Stimulated activated CD8-positive, alpha-beta memory T cell treated with anti-CD3 and anti-CD28 coated beads, Interleukin-4, amount 100 ng/mL, for 1 hour (primary cell): ENCODE measurements around the gene MEMO1.
"Not testable (repeated sequence)": the region's sequence is repeated elsewhere in the genome, so short reads cannot be mapped to it uniquely, and the experiment has no call there.

Experiments
- DNase-seq, 2 donors: peaks; one replicate each; pipeline ENCODE4 v3.0.0-alpha.2; 2020; ENCODE audit warnings: low read depth in 2 of 2, low spot score in 1 of 2

MEMO1 gene

GRCh38 chr2:32010670-32011484 is at the start of gene MEMO1:
MEMO1 (minus strand) TSS chr2:32011008; CDS start chr2:32010247, 761 bp downstream.
- DNase-seq: peak; percentile 64 to 79

DNA sequence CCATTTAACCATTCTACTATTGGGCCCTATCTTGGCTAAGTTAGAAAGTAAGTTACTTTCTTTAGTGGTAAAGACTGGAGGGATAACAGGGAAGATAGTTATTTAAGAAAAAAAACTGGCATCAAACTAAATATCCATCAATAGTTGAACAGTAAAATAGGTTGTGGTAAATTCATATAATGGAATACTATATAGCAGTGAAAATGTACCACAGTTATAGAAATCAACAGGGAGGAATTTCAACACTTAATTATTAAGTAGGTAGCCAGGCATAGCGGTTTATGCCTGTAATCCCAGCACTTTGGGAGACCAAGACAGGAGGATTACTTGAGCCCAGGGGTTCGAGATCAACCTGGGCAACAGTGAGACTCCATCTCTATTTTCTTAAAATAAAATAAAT is 49.5 kb upstream of the MEMO1 start:
- DNase-seq: no peak

DNA sequence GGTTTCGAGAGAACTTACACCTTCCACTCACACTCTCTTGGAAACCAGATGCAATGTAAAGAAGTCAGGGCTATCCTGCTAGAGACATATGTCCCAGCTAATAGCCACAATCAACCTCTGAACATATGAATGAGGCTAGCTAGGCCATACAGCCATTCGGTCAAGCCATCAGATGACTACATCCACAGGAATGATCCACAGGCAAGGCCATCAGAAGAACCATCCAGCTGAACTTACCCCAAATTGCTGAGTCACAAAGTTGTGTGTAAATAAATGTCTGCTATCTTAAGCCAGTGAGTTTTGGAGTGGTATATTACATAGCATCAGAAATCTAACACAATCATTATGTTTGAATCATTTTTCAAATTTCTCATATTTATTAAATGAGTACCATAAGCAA is 47.3 kb upstream of the MEMO1 start:
- DNase-seq: no peak

DNA sequence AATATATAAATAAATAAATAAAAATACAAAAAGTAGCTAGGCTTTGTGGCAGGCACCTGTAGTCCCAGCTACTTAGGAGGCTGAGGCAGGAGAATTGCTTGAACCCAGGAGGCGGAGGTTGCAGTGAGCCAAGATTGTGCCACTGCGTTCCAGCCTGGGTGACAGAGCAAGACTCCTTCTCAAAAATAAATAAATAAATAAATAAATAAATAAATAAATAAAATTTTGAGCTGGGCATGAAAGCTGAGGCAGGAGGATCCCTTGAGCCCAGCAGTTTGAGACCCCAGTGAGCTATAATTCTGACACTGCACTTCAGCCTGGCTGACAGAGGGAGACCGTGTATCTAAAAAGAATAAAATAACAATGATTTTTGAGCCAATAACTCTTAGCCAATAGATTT is 43.8 kb upstream of the MEMO1 start:
- not testable (repeated sequence) for DNase-seq

DNA sequence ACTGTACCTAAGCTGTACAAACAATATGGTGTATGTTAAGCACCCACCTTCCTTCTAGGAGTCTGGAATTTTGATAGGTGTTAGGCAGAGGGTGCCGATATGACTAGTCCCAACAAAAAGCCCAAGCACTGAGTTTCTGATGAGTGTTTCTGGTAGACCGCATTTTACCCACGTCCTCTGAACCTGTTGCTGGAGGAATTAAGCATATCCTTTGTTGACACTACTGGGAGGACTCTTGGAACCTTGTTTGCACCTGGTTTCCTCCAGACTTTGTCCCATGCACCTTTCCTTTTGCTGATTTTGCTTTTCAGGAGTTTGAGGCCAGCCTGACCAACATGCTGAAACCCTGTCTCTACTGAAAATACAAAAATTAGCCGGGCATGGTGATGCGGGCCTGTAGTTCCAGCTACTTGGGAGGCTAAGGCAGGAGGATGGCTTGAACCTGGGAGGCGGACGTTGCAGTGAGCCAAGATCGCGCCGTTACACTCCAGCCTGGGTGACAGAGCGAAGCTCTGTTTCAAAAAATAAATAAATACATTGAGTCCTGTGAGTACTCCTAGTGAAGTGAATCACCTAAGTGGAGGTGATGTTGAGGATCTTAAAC is 41.1 kb upstream of the MEMO1 start:
- DNase-seq: no peak

DNA sequence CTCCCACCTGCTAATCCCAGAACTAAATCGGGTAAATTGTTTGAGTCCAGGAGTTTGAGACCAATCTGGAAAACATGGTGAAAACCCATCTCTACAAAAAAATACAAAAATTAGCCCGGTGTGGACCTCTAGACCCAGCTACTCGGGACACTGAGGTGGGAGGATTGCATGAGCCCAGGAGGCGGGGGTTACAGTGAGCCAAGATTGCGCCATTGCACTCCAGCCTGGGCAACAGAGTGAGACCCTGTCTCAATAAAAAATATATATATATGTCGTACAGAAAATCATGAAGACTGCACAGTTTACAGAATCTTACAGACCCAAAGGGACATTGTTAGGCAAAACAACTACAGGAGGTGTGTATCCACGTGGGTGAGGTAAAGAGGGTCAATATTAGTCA is 32.8 kb upstream of the MEMO1 start:
- no peak for DNase-seq

- DNase-seq: peak; percentile 69 to 82
Measured at GRCh38 chr2:32039447-32040219, 28.8 kb upstream of the MEMO1 start, which contains the start of gene DPY30. DPY30 (minus strand) TSS chr2:32039805; CDS start chr2:32039456, 349 bp downstream.

GRCh38 chr2:32034198-32034887 is 23.5 kb upstream of the MEMO1 start:
- DNase-seq: not testable (repeated sequence)

- not testable (repeated sequence) for DNase-seq
Measured at GRCh38 chr2:32018789-32019482, 8.1 kb upstream of the MEMO1 start.

DNA sequence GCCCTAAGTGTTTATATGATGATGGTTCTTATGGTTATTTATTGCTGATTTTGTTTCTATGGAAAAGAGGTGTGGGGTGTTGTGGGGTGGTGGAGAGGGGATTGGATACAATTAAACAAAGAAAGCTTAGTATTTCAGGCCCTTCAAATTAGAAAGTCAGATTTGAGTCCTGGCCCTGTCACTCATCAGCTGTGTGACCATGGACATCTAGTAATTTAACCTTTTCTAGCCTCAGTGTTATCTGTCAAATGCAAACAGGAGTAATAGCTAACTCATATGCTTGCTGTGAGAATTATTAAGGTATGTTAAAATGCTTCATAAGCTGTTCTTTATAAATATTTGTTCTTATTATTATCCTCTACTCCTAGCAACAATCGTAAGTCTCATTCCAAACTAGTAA is 2.1 kb upstream of the MEMO1 start:
- no peak for DNase-seq

DNA sequence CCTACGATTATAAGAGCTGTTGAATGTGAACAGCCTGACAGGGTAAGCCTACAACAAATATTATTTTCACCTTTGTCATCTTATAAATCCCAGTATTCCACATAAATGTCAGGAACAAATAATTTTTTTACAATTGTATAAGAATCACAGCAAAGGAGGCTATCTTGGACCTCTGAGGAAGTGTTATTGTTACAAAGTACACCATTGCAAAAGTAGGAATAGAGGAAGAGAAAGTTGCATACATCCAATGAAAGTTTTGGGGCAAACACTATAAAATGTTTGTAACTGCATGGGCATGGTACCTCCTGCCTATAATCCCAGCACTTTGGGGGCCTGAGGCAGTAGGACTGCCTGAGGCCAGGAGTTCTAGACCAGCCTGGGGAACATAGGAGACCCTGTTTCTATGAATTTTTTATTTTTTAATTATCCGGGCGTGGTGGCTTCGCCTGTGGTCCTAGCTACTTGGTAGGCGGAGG is 715 bp upstream of the MEMO1 start:
- DNase-seq: no peak

DNA sequence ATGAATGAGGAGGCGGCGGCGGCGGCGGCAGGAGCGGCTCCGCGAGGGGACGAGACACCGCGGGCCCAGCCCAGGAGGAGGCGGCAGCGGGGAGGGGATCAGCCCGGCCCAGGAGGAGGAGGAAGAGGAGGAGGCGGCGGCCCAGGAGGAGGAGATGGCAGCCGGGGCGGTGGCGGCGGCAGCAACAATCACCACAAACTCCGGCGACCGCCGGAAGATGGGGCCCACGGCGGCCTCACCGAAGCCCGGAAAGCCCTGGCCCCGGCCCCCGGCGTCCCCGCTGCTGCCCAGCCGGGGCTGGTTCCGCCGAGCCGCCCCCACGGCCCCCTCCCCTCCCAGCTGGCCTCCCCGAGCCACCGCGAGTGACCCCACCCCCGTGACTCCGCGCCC is 533 bp downstream of the MEMO1 start:
- DNase-seq: peak; percentile 22 to 35

DNA sequence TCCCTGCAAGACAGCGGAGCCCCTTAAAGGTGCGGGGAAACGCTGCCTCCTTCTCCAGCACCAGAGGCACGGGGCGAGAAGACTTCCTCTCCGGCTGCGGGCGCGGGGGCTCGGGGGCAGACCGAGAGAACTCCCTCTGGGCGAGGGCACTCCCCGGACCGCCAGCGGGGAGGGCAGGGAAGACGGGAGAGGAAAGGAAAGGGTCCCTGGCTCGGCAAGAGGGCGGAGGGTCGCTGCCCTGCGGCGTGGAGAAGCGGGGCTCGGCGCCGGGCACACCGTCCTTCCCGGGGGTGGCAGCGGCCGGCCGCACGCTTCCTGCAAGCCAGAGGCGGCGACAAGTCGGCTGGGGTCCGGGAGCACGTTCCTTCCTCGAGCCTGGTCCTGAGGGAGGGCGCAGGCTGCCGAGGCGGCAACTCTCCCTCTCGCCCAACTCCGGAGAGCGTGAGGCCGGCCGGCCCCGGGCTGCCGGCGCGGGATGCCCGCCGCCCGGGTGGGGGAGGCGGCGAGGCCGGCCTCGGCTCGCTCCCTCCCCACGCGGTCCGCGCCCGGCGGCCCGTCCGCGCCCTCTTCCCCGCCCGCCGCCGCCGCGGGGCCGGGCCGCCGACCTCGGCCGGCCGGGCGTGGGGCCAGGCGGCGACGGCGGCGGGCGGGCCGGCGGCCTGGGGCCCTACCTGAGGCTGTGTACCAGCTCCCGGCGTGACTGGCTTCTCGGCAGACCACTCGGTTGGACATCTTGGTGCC is 1.1 kb downstream of the MEMO1 start:
- DNase-seq: peak in 1 of 2 donors; percentile 9

- no peak for DNase-seq
Measured at GRCh38 chr2:32008805-32009515, 1.8 kb downstream of the MEMO1 start.

GRCh38 chr2:32007121-32007391 is 3.8 kb downstream of the MEMO1 start:
- DNase-seq: no peak

GRCh38 chr2:32005371-32005976 is 5.3 kb downstream of the MEMO1 start:
- DNase-seq: no peak

- DNase-seq: no peak
Measured at GRCh38 chr2:32003791-32004190, 7.0 kb downstream of the MEMO1 start.

DNA sequence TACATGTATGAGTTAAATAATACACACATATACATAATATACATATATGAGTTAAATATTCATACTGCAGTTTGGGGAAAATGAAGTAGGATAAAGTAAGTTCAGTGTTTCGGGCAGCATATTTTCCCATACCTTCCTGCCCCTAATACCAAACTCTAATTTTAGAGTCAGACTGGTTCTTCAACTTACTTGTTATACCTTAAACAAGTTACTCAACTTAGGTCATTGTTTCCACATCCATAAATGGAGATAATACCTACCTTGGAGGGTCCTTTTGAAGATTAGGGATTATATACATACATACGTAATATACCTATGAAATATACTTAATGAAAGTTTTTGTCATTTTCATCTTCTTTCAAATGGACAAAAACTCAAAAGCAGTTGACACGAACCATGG is 8.4 kb downstream of the MEMO1 start:
- no peak for DNase-seq

GRCh38 chr2:31999438-31999837 is 11.4 kb downstream of the MEMO1 start:
- no peak for DNase-seq
